ENCODE measurements around the gene CTDP1.

CTDP1 gene

GRCh38 chr18:79695856-79696850 is 16.6 kb downstream of the CTDP1 start:
- DNase-seq (ENCODE audit: low spot score), result no peak
- TF ChIP-seq CTCF (IDR thresholded peaks at IDR 0.05; ENCODE audit: borderline replicate concordance, control extremely low read depth, extremely low read depth, insufficient read depth, missing control alignments), result no peak
- in situ Hi-C loops (cut with MboI; ENCODE audit: low sequenced_read_pairs, unreplicated experiment), result no loop called here

DNA sequence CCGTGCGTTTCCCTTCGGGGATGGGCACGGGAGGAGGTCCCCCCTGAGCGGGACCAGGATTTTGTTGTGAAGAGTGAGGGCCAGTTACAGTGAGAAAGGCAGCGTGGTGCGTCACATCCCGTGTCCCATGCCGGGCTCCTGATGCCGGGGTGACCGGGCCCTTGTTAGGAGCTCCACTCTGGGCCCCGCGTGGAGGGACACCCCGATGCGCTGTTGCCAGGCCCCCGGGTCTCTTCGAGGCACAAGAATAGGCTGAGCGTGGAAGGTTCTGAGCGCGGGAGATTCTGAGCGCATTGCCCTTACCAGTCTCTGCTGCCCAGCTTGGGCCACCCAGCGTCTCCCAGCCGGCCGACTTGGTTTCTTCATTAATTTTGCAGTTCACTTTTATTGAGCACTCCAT is 17.6 kb downstream of the CTDP1 start:
- no peak for DNase-seq (ENCODE audit: low spot score)
- in situ Hi-C loops (cut with MboI; ENCODE audit: low sequenced_read_pairs, unreplicated experiment), result no loop called here
- no peak for TF ChIP-seq CTCF (IDR thresholded peaks at IDR 0.05; ENCODE audit: borderline replicate concordance, control extremely low read depth, extremely low read depth, insufficient read depth, missing control alignments)

- in situ Hi-C loops (cut with MboI; ENCODE audit: low sequenced_read_pairs, unreplicated experiment), result no loop called here
- no peak for TF ChIP-seq CTCF (IDR thresholded peaks at IDR 0.05; ENCODE audit: borderline replicate concordance, control extremely low read depth, extremely low read depth, insufficient read depth, missing control alignments)
Measured at GRCh38 chr18:79697976-79698375, 18.4 kb downstream of the CTDP1 start.

DNA sequence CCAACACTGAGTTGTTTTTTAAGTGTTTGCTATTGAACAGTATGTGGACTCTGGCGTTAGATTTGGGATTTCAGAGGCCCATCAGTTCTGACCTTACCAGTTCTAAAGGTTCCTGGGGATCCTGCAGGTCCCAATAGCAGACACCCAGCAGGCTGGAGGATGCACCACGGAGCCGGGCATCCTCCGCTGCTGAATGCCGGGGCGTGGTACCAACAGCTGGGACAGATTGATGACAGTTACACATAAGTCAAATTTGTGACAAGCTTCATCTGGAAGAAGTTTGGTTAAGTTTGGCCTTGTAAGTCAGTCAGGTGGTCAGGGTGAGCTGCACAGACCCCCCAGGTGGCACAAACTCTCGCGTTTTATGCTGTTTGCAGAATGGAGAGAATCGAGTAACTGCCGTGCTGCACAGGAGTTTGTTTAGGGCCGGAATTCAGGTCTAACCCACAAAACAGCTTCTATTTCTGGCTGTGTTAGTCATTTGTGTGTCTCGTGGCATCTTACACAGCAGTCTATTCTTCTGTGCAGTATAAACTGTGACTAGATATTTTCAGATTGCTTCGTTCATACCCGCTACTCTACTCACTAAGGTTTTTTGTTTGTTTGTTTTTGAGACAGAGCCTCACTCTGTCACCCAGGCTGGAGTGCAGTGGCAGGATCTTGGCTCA is 19.2 kb downstream of the CTDP1 start:
- in situ Hi-C loops (cut with MboI; ENCODE audit: low sequenced_read_pairs, unreplicated experiment), result no loop called here
- TF ChIP-seq CTCF (IDR thresholded peaks at IDR 0.05; ENCODE audit: borderline replicate concordance, control extremely low read depth, extremely low read depth, insufficient read depth, missing control alignments), result no peak
- DNase-seq (ENCODE audit: low spot score), result no peak

More at GRCh38 chr18:79697976-79698375, 18.4 kb downstream of the CTDP1 start:
- no peak for DNase-seq (ENCODE audit: low spot score)

GRCh38 chr18:79699653-79700052 is 20.1 kb downstream of the CTDP1 start:
- DNase-seq (ENCODE audit: low spot score), result no peak
- no peak for TF ChIP-seq CTCF (IDR thresholded peaks at IDR 0.05; ENCODE audit: borderline replicate concordance, control extremely low read depth, extremely low read depth, insufficient read depth, missing control alignments)
- in situ Hi-C loops (cut with MboI; ENCODE audit: low sequenced_read_pairs, unreplicated experiment), result no loop called here

- DNase-seq (ENCODE audit: low spot score), result no peak
- in situ Hi-C loops (cut with MboI; ENCODE audit: low sequenced_read_pairs, unreplicated experiment), result no loop called here
- TF ChIP-seq CTCF (IDR thresholded peaks at IDR 0.05; ENCODE audit: borderline replicate concordance, control extremely low read depth, extremely low read depth, insufficient read depth, missing control alignments), result no peak
Measured at GRCh38 chr18:79702906-79703305, 23.3 kb downstream of the CTDP1 start.

All from GM13976 (cell line).